Glomerular visceral epithelial cell (primary cell): ENCODE measurements around the gene ARHGAP18.

ENCODE experiments used
- DNase-seq: peaks from one replicate; pipeline ENCODE4 v3.0.0-alpha.2; 2016; ENCODE audit errors: extremely low spot score

The ARHGAP18 gene

GRCh38 chr6:129615496-129615895 lies 94.5 kb downstream of the ARHGAP18 start:
- no peak for DNase-seq

- DNase-seq, result no peak
Measured at GRCh38 chr6:129615020-129615419, 95.0 kb downstream of the ARHGAP18 start.

- no peak for DNase-seq
Measured at GRCh38 chr6:129614464-129614863, 95.5 kb downstream of the ARHGAP18 start.

GRCh38 chr6:129612440-129612839 lies 97.5 kb downstream of the ARHGAP18 start:
- DNase-seq, result no peak

GRCh38 chr6:129609635-129610034 lies 100.3 kb downstream of the ARHGAP18 start:
- DNase-seq, result no peak

GRCh38 chr6:129608886-129609537 lies 101.0 kb downstream of the ARHGAP18 start:
- DNase-seq, result no peak

- DNase-seq, result no peak
Measured at GRCh38 chr6:129607581-129608186, 102.3 kb downstream of the ARHGAP18 start.

GRCh38 chr6:129606664-129607063 lies 103.3 kb downstream of the ARHGAP18 start:
- DNase-seq, result no peak

GRCh38 chr6:129605967-129606366 lies 104.0 kb downstream of the ARHGAP18 start:
- no peak for DNase-seq

GRCh38 chr6:129605095-129605494 lies 104.9 kb downstream of the ARHGAP18 start:
- DNase-seq, result no peak

GRCh38 chr6:129604321-129604720 lies 105.7 kb downstream of the ARHGAP18 start:
- no peak for DNase-seq

- DNase-seq, result no peak
Measured at GRCh38 chr6:129603741-129604140, 106.2 kb downstream of the ARHGAP18 start.

- DNase-seq, result no peak
Measured at GRCh38 chr6:129601323-129601722, 108.7 kb downstream of the ARHGAP18 start.

- no peak for DNase-seq
Measured at GRCh38 chr6:129599467-129599866, 110.5 kb downstream of the ARHGAP18 start.

GRCh38 chr6:129598244-129599187 lies 111.5 kb downstream of the ARHGAP18 start:
- peak; percentile 72 for DNase-seq

- DNase-seq, result no peak
Measured at GRCh38 chr6:129597023-129597713, 112.8 kb downstream of the ARHGAP18 start.

- DNase-seq, result no peak
Measured at GRCh38 chr6:129596522-129596921, 113.5 kb downstream of the ARHGAP18 start.

GRCh38 chr6:129593233-129593564 lies 116.8 kb downstream of the ARHGAP18 start:
- DNase-seq, result peak; percentile 12

GRCh38 chr6:129592516-129593232 lies 117.3 kb downstream of the ARHGAP18 start:
- DNase-seq, result no peak

GRCh38 chr6:129590408-129591022 lies 119.5 kb downstream of the ARHGAP18 start:
- no peak for DNase-seq

GRCh38 chr6:129586815-129587214 lies 123.2 kb downstream of the ARHGAP18 start:
- DNase-seq, result no peak
